Activated T-cell treated with anti-CD3 and anti-CD28 coated beads for 1 hour (primary cell): ENCODE results near the gene RGSL1.

Source experiments
- DNase-seq: peaks from one replicate; pipeline ENCODE4 v3.0.0-alpha.2; 2020; ENCODE audit warnings: low read depth

The RGSL1 gene

DNA sequence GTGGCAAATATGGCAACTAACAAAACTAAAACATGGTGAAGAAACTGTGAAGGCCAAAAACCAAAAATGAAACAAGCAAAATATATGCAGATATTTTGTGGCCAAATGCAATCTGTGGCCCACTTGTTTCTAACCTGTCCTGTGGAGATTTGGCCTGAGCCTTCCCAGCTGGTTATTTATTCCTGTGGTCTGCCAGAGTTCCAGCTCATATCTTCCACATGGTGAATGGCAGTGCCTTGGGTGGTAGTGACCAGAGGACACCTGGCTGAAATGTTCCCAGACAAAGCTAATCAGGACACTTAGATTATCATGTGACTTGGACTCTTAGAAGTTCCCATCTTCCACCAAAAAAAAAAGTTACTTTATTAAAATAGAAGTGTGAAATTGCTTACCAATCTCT, 99.4 kb downstream of the RGSL1 start:
- no peak for DNase-seq

GRCh38 chr1:182549811-182550210, 99.9 kb downstream of the RGSL1 start:
- no peak for DNase-seq

DNA sequence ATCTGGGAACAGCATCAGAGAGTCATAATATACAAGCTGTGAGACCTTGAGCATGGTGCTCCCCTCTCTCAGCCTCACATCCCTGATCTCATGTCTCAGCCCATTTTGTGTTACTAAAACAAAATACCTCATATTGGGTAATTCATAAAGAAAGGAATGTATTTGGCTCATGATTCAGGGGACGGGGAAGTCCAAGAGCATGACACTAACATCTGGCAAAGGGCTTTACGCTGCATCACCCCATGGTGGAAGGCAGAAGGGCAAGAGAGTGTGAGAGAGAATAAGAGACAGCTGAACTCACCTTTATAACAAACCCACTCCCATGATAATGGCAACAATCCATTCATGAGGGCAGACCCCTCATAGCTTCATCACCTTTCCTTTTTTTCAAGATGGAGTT, 102.6 kb downstream of the RGSL1 start:
- no peak for DNase-seq

DNA sequence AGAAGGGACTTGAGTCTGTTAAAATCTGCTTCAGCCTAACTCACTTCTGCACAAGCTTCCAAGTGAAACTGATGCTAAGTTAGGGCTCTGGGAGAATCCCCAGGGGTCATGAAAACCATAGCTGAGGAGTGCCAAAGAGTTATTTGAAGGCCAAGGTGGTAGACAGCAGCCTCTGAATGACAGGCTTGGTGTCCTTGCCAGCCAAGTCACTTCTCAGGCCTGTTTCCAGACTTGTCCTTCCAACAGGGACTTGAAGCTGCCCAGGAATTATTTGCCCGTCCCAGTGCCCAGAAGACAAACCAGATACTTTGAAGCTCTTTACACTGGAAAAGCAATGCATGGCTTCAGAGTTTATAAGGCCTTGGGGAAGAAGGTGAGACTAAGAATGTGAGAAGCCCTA, 105.5 kb downstream of the RGSL1 start:
- DNase-seq = no peak

DNA sequence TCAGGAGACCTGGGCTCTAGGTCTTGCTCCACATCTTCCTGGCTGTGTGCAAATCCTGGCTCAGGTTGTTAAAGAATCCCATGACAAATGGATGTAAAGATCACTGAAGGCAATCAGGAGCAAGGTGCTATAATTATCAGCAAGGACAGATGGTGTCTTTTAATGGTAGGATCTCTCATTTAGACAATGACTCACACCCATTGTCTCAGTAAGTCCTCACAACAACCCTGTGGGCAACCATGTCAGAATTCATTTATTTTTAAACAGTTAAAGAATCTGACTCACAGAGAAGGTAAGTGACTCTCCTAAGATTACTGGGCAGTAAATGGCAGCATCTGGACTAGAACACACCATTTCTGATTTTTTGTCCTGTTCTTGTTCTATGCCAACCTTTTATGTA, 106.3 kb downstream of the RGSL1 start:
- DNase-seq = no peak

GRCh38 chr1:182560392-182560984, 110.5 kb downstream of the RGSL1 start:
- no peak for DNase-seq

DNA sequence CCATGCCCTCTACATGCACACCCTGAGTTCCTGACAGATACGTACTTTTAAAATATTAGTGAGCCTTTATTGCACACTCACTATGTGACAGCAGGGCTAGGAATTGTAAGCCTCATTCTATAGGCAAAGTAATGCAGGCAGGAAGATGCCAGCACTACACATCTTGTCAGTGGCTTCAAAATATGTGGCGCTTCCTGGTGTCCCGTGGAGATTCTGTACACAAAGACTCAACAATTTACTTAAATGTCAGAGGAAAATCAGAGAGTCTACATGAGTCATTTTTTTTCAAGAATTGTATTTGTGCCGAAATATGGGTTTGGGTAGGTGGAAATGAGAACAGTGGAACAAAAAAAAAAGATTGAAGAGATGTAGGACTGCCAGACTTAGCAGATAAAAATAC, 111.5 kb downstream of the RGSL1 start:
- no peak for DNase-seq

DNA sequence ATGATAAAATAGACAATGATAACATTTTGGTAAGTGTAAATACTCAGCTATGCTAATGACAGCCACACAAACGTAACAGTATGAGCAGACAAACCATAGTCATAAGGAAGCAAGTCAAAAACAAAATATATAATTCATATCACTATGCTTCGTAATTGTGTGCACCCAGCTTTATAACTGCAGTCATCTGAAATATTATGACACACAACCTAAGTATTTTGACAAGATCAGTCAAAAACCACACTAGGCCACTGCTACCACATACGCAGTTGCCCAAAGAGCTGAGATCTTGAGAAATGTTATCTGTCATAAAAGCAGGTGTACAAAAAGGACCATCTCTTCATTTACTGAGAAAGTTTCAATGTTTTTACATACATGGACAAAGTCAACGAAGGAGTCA, 113.1 kb downstream of the RGSL1 start:
- no peak for DNase-seq

- no peak for DNase-seq
These were observed 114.6 kb downstream of the RGSL1 start for GRCh38 chr1:182564406-182565004.

DNA sequence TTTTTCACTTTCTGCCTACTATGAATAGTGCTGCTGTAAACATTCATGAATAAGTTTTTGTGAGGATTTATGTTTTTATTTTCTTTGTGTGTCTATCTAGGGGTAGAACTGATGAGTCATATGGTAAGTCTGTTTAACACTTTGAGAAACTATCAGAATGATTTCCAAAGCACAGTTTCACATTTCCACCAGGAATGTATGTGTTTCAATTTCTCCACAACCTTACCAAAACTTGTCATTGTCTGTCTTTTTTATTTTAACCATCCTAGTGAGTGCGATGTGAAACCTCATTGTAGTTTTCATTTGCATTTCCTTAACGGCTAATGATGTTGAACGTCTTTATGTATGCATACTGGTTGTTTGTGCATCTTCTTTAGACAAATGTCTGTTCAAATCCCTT, 115.6 kb downstream of the RGSL1 start:
- DNase-seq = no peak

DNA sequence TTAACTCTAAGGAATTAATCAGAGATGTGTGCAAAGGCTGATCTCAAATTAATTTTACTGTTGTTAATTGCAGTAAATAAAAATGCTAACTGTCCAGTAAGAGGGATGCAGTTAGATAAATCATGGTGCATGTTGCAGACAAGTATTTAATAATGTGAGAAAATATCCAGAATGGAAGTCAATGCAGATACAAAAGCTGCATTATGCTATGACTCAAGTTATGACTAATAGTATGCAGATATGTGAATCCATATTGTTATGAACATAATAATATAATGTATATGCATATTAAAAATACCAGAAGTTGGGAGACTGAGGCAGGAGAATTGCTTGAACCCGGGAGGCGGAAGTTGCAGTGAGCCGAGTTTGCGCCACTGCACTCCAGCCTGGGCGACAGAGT, 117.7 kb downstream of the RGSL1 start:
- DNase-seq = no peak

GRCh38 chr1:182568647-182569284, 118.8 kb downstream of the RGSL1 start:
- DNase-seq = no peak

- no peak for DNase-seq
These were observed 120.1 kb downstream of the RGSL1 start for GRCh38 chr1:182569939-182570610.

- no peak for DNase-seq
These were observed 120.6 kb downstream of the RGSL1 start for GRCh38 chr1:182570611-182570970.

- DNase-seq = no peak
These were observed 124.2 kb downstream of the RGSL1 start for GRCh38 chr1:182574156-182574555.

- no peak for DNase-seq
These were observed 125.7 kb downstream of the RGSL1 start for GRCh38 chr1:182575540-182576149.

GRCh38 chr1:182580736-182581135, 130.8 kb downstream of the RGSL1 start:
- DNase-seq = no peak

- DNase-seq = no peak
These were observed 134.8 kb downstream of the RGSL1 start for GRCh38 chr1:182584746-182585145.

- no peak for DNase-seq
These were observed 136.4 kb downstream of the RGSL1 start for GRCh38 chr1:182586380-182586779.

DNA sequence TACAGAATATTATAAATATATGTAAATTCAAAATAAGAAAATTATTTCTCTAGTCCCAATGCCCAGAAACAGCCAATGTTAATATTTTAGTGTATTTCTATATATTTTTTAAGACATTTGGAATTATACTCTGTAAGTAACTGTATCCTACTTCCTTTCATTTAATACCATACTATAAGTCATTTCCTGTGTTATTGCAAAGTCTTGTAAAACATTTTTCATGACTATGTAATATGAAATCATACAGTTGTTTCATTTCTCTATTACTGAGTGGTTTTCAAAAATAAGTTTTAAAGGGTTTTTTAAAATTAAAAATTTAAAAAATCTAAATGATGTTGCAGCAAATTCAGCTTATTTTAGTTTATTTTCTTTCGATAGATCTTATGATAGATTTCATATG, 137.1 kb downstream of the RGSL1 start:
- DNase-seq = no peak

DNA sequence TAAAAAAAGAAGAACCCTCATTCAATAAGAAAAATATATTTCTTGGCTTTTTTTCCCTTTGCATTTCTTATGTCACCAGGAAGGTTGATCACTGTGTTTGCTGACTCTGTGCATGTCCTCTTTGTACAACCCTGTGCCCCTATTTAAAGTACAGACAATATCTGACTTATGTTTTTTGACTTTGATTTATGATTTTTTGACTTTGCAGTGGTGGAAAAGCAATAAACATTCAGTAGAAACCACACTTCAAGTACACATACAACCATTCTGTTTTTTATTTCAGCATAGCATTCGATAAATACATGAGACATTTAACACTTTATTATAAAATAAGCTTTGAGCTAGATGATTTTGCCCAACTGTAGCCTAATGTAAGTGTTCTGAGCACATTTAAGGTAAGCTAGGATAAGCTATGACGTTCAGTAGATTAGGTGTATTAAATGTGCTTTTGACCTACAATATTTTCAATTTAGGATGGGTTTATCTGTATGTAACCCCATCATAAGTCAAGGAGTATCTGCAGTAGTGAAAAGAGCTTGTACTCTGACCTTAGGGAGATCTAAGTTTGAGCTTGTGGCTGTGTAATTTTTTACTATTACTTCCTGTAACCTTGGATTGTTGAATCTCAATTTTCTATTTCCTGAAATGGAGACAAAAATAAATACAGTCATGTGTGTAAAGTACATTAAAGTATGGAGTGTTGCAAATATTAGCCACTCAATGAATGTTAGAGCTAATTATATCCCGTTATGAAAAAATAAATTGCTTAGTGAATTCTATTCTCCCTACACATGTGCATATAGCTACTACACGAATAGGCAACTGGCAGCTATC, 137.9 kb downstream of the RGSL1 start:
- DNase-seq = no peak
